Measurements from ENCODE around the gene CLIP4.

The CLIP4 gene

GRCh38 chr2:29113027-29113686 is 2.1 kb upstream of the CLIP4 start:
- TF ChIP-seq CTCF (IDR thresholded peaks at IDR 0.05; ENCODE audit: low read depth, low read length), result no peak
- no peak for DNase-seq
- no peak overlapping the region for H3K4me3 ChIP-seq (ENCODE audit: low read depth, low read length)
- H3K36me3 ChIP-seq, result no peaks in the 10 kb centered on the region
- no peak overlapping the region for H3K27ac ChIP-seq
- no peaks in the 10 kb centered on the region for H3K9me3 ChIP-seq (ENCODE audit: severe bottlenecking)
- H3K27me3 ChIP-seq (ENCODE audit: insufficient read depth, low read depth, severe bottlenecking), result no peaks in the 10 kb centered on the region

- Histone ChIP-seq H3K27ac (no peak overlapping the region), H3K4me3 (ENCODE audit: low read depth, low read length) (no peak overlapping the region), H3K9me3 (ENCODE audit: severe bottlenecking) (no peaks in the 10 kb centered on the region), H3K36me3 (no peaks in the 10 kb centered on the region), H3K27me3 (ENCODE audit: insufficient read depth, low read depth, severe bottlenecking) (no peaks in the 10 kb centered on the region)
- TF ChIP-seq CTCF (IDR thresholded peaks at IDR 0.05; ENCODE audit: low read depth, low read length), result no peak
- no peak for DNase-seq
These were observed 1.3 kb upstream of the CLIP4 start for GRCh38 chr2:29113891-29114321.

- H3K9me3 ChIP-seq (ENCODE audit: severe bottlenecking), result no peaks in the 10 kb centered on the region
- no peak for TF ChIP-seq CTCF (IDR thresholded peaks at IDR 0.05; ENCODE audit: low read depth, low read length)
- H3K27ac ChIP-seq, result peak overlapping the region; percentile 77
- H3K4me3 ChIP-seq (ENCODE audit: low read depth, low read length), result peak overlapping the region; percentile 69
- no peaks in the 10 kb centered on the region for H3K27me3 ChIP-seq (ENCODE audit: insufficient read depth, low read depth, severe bottlenecking)
- DNase-seq, result no peak
- no peaks in the 10 kb centered on the region for H3K36me3 ChIP-seq
These were observed 649 bp upstream of the CLIP4 start for GRCh38 chr2:29114586-29114945.

GRCh38 chr2:29115797-29116781 is 874 bp downstream of the CLIP4 start:
- Histone ChIP-seq H3K4me3 (ENCODE audit: low read depth, low read length) (peak overlapping the region; percentile 69), H3K36me3 (no peaks in the 10 kb centered on the region), H3K9me3 (ENCODE audit: severe bottlenecking) (no peaks in the 10 kb centered on the region), H3K27ac (peak overlapping the region; percentile 77), H3K27me3 (ENCODE audit: insufficient read depth, low read depth, severe bottlenecking) (no peaks in the 10 kb centered on the region)
- peak; percentile 27 for DNase-seq
- no peak for TF ChIP-seq CTCF (IDR thresholded peaks at IDR 0.05; ENCODE audit: low read depth, low read length)

GRCh38 chr2:29117636-29118303 is 2.6 kb downstream of the CLIP4 start:
- H3K36me3 ChIP-seq, result peaks cover 7% of the 10 kb centered on the region
- no peak overlapping the region for H3K4me3 ChIP-seq (ENCODE audit: low read depth, low read length)
- no peaks in the 10 kb centered on the region for H3K27me3 ChIP-seq (ENCODE audit: insufficient read depth, low read depth, severe bottlenecking)
- H3K27ac ChIP-seq, result no peak overlapping the region
- TF ChIP-seq CTCF (IDR thresholded peaks at IDR 0.05; ENCODE audit: low read depth, low read length), result no peak
- DNase-seq, result no peak
- no peaks in the 10 kb centered on the region for H3K9me3 ChIP-seq (ENCODE audit: severe bottlenecking)
